ENCODE data around the gene AP1G1. TPM values are rescaled to one million over a fixed set of nuclear protein-coding genes. Genes with fewer than 3 reads are reported as not detected.
"Not testable (repeated sequence)": the region's sequence is repeated elsewhere in the genome, so short reads cannot be mapped to it uniquely, and the experiment has no call there.

AP1G1 gene
- total and polyA plus RNA-seq, 10 of the 15 experiments (the other 5 are each of a cell fraction or from before 2014, with no cell fraction given), result 5.9 to 83.7 (median 47.8) TPM

DNA sequence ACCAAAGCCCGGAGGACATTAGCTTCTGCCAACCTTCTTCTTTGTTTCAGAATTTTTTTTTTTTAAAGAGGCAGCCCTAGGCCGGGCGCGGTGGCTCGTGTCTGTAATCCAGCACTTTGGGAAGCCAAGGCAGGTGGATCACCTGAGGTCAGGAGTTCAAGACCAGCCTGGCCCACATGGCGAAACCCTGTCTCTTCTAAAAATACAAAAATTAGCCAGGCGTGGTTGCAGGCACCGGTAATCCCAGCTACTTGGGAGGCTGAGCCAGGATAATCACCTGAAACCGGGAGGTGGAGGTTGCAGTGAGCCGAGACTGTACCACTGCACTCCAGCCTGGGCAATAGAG lies 8.5 kb upstream of the AP1G1 start:
- not testable (repeated sequence) for BruUV-seq (replicated peaks); H2AFZ ChIP-seq (ENCODE audit: control insufficient read depth, low read depth, low read length)
- intact Hi-C loops (cut with micrococcal nuclease; ENCODE audit: unreplicated experiment), result loop anchor here (2.0 kb wide), 2 partner anchors 66 to 208 kb away; no protein-coding TSS in a partner anchor

More for the DNA sequence above, 8.5 kb upstream of the AP1G1 start:
- Histone ChIP-seq H3K4me1 (ENCODE audit: control insufficient read depth, insufficient read depth, low read length) (peaks cover 20% of the 10 kb centered on the region), H3K4me2 (ENCODE audit: control insufficient read depth, insufficient read depth) (peak overlapping the region; percentile 93), H3K9ac (ENCODE audit: control insufficient read depth, insufficient read depth, low read length) (peak overlapping the region; percentile 52), H3K4me3 (peak overlapping the region; percentile 55), H3K27ac (ENCODE audit: control insufficient read depth, insufficient read depth) (peak overlapping the region; percentile 96)
- CTCF ChIA-PET, result interaction anchor here (0.8 to 3.0 kb wide), 6 partner anchors 26 to 144 kb away, joined by 3 to 17 read pairs (median 4); no protein-coding TSS in a partner anchor
- H3K27me3 ChIP-seq (replicated peaks in 1 of 2; ENCODE audit: control insufficient read depth in 2 of 2, insufficient read depth in 2 of 2, low read length in 1 of 2); H3K9me3 ChIP-seq (replicated peaks; ENCODE audit: control insufficient read depth, insufficient read depth, low read length); DNase-seq (ENCODE audit: low read depth, low spot score); H3K36me3 ChIP-seq (ENCODE audit: control insufficient read depth in 2 of 2, insufficient read depth in 2 of 2, low read length in 1 of 2); H3K79me2 ChIP-seq (ENCODE audit: control insufficient read depth, insufficient read depth, low read length); H4K20me1 ChIP-seq (ENCODE audit: control insufficient read depth, insufficient read depth); in situ Hi-C loops (cut with MboI); FAIRE-seq: not testable (repeated sequence)
- WGBS (ENCODE audit: insufficient coverage, insufficient replicate concordance, low lambda C conversion rate, missing lambda C conversion rate), result 2% methylated on average over 10 of the region's 10 CpGs
- SMC1A ChIA-PET (ENCODE audit: uncharacterized antibody, unreplicated experiment), result interaction anchor here (0.8 to 4.3 kb wide), 6 partner anchors 10 to 92 kb away, joined by 3 to 37 read pairs (median 8); no protein-coding TSS in a partner anchor
- POLR2A ChIA-PET, result interaction anchor here (0.5 to 4.4 kb wide), 10 partner anchors 9 to 83 kb away, joined by 3 to 38 read pairs (median 6); partner anchors contain the start of gene AP1G1
- peak; percentile 22 for ATAC-seq
- 0 out of 2 replicates have a peak, but pooled peaks have one; percentile 1 for TF ChIP-seq TAF1 (IDR thresholded peaks at IDR 0.05; ENCODE audit: borderline replicate concordance, low read depth, low read length)
- peak; percentile 45; the same call in 1 of the 2 replicates for TF ChIP-seq EED (IDR thresholded peaks at IDR 0.05; ENCODE audit: low read depth)
- TF ChIP-seq RELB (IDR thresholded peaks at IDR 0.05; ENCODE audit: low read depth), result 0 out of 2 replicates have a peak, but pooled peaks have one; percentile 9
- RAD21 ChIA-PET (ENCODE audit: unreplicated experiment), result interaction anchor here (0.9 to 5.0 kb wide), 11 partner anchors 8 to 145 kb away, joined by 3 to 29 read pairs (median 5); partner anchors contain the start of genes AP1G1 and ZNF821
